Osteoblast (primary cell): ENCODE results near the gene NTM. TPM values are rescaled to one million over a fixed set of nuclear protein-coding genes. Genes with fewer than 3 reads are reported as not detected.
A peak's percentile ranks its signal among the peaks of the same experiment; 100 is the strongest.

Experiments
- DNase-seq: peaks from one replicate; pipeline ENCODE4 v3.0.0; 2011; ENCODE audit warnings: low spot score, mixed read lengths; ENCODE audit not compliant: insufficient read length; ENCODE audit errors: missing footprints
- H2AFZ ChIP-seq: 2 replicates; pipeline ENCODE4 v1.6.0; 2011; ENCODE audit warnings: mild to moderate bottlenecking, low read length
- H3K27ac ChIP-seq: 2 replicates; pipeline ENCODE4 v1.5.1; 2011; ENCODE audit warnings: mild to moderate bottlenecking, low read depth, low read length, moderate library complexity
- H3K27me3 ChIP-seq: 2 replicates; pipeline ENCODE4 v1.6.0; 2012; ENCODE audit warnings: mild to moderate bottlenecking, control low read depth, inconsistent platforms, low read length, moderate library complexity; ENCODE audit not compliant: insufficient read depth
- H3K36me3 ChIP-seq: 2 replicates; pipeline ENCODE4 v1.5.1; 2011; ENCODE audit warnings: mild to moderate bottlenecking, low read length, control low read depth, moderate library complexity; ENCODE audit not compliant: insufficient read depth
- H3K4me1 ChIP-seq: 2 replicates; pipeline ENCODE4 v1.5.1; 2011; ENCODE audit warnings: mild to moderate bottlenecking, low read length, control low read depth, moderate library complexity; ENCODE audit not compliant: insufficient read depth
- H3K4me2 ChIP-seq: 2 replicates; pipeline ENCODE4 v1.6.0; 2011; ENCODE audit warnings: mild to moderate bottlenecking, low read length; ENCODE audit not compliant: insufficient read depth
- H3K4me3 ChIP-seq: fragments of 200-600 bp; sonication (generic); 3 replicates; pipeline ENCODE4 v1.5.1; 2012; ENCODE audit warnings: mild to moderate bottlenecking, low read length, inconsistent platforms; ENCODE audit not compliant: insufficient read depth
- H3K79me2 ChIP-seq: 2 replicates; pipeline ENCODE4 v1.6.0; 2012; ENCODE audit warnings: mild to moderate bottlenecking, low read length, control low read depth, inconsistent platforms; ENCODE audit not compliant: insufficient read depth
- H3K9me3 ChIP-seq: 2 replicates; pipeline ENCODE4 v1.5.1; 2011; ENCODE audit warnings: low read depth, low read length, control low read depth
- H4K20me1 ChIP-seq: 2 replicates; pipeline ENCODE4 v1.6.0; 2012; ENCODE audit warnings: mild to moderate bottlenecking, low read length, control low read depth; ENCODE audit not compliant: insufficient read depth
- total RNA-seq: library from RNA; depleted of rRNA; stranded (reverse); fragments of >200 nt; gene quantifications from 2 replicates; pipeline ENCODE4 v1.2.3, GENCODE V29; 2012
- TF ChIP-seq, protein P1 (sequence below): IDR thresholded peaks from 2 replicates; pipeline ENCODE4 v1.5.1; 2011; ENCODE audit warnings: mild to moderate bottlenecking, low read depth, low read length, moderate library complexity; ENCODE audit errors: extremely low read depth

Gene NTM
- total RNA-seq, 1 donor: 48.1 TPM

GRCh38 chr11:131866535-131867400 is 496.4 kb downstream of the NTM start:
- Histone ChIP-seq H3K27ac (no peak overlapping the region), H2AFZ (no peak overlapping the region), H3K4me2 (no peak overlapping the region), H3K4me1 (peaks cover 5% of the 10 kb centered on the region), H3K27me3 (no peaks in the 10 kb centered on the region), H3K4me3 (no peak overlapping the region), H4K20me1 (no peaks in the 10 kb centered on the region), H3K36me3 (no peaks in the 10 kb centered on the region), H3K9me3 (no peaks in the 10 kb centered on the region), H3K79me2 (no peaks in the 10 kb centered on the region)
- DNase-seq: no peak
- TF ChIP-seq, protein P1, sequence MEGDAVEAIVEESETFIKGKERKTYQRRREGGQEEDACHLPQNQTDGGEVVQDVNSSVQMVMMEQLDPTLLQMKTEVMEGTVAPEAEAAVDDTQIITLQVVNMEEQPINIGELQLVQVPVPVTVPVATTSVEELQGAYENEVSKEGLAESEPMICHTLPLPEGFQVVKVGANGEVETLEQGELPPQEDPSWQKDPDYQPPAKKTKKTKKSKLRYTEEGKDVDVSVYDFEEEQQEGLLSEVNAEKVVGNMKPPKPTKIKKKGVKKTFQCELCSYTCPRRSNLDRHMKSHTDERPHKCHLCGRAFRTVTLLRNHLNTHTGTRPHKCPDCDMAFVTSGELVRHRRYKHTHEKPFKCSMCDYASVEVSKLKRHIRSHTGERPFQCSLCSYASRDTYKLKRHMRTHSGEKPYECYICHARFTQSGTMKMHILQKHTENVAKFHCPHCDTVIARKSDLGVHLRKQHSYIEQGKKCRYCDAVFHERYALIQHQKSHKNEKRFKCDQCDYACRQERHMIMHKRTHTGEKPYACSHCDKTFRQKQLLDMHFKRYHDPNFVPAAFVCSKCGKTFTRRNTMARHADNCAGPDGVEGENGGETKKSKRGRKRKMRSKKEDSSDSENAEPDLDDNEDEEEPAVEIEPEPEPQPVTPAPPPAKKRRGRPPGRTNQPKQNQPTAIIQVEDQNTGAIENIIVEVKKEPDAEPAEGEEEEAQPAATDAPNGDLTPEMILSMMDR: peak; percentile 38

- Histone ChIP-seq H3K79me2 (no peaks in the 10 kb centered on the region), H3K4me2 (no peak overlapping the region), H3K4me1 (peaks cover 5% of the 10 kb centered on the region), H3K36me3 (no peaks in the 10 kb centered on the region), H3K9me3 (no peaks in the 10 kb centered on the region), H4K20me1 (no peaks in the 10 kb centered on the region), H3K27me3 (no peaks in the 10 kb centered on the region), H2AFZ (no peak overlapping the region), H3K4me3 (no peak overlapping the region), H3K27ac (peak overlapping the region; percentile 5)
- peak; percentile 94 for DNase-seq
- TF ChIP-seq, protein P1: peak; percentile 96
These were observed 497.2 kb downstream of the NTM start for GRCh38 chr11:131867457-131868257.

DNA sequence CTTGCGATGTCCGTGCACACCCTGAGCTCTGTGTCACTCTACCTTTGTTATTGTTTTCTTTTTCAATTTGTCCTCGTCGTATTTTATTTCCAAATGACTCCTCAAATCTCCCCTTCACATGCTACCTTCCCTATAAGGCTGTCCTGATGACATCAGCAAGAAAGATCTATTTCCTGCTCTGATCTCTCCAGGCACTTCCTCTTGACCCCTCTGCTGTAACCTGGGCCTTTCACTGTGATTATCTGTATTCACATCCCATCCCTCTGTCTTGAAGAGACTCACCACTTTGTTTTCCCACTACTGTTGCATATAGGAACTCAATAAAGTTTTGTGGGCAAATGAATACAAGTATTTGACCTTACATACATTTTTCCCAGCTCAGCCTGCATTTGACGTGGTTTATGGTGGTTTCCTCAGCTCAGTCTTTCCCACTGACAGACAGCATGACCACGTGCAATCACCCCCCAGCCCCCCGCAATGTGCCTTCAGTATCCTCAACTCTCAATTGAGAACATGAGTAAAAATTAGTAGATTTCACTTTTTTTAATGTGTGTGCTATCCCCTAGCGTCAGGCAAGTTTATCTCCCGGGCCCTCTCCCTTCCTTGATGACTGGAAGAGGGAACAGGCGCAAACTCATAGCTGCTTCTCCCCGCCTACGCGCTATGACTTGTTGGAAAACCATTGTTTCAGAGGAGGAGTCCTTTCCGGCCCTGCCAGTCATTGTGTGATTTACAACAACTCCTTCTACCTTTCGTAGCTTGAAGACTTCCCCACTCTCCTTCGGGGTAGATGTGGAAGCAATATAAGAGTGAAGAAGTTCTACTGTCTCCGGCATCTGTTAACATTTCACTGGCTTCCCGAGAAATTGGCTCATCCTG is 498.5 kb downstream of the NTM start:
- H3K36me3 ChIP-seq: no peaks in the 10 kb centered on the region
- H3K27me3 ChIP-seq: no peaks in the 10 kb centered on the region
- H3K4me1 ChIP-seq: peaks cover 5% of the 10 kb centered on the region
- no peak overlapping the region for H3K4me2 ChIP-seq
- H2AFZ ChIP-seq: peak overlapping the region; percentile 40
- TF ChIP-seq, protein P1: no peak
- no peak for DNase-seq
- no peak overlapping the region for H3K4me3 ChIP-seq
- no peaks in the 10 kb centered on the region for H3K9me3 ChIP-seq
- no peaks in the 10 kb centered on the region for H3K79me2 ChIP-seq
- peak overlapping the region; percentile 9 for H3K27ac ChIP-seq
- H4K20me1 ChIP-seq: no peaks in the 10 kb centered on the region
